Dedifferentiated amniotic fluid mesenchymal stem cell (primary cell): ENCODE data around the gene CRELD1.

Experiments used
- DNase-seq: peaks from one replicate; pipeline ENCODE4 v3.0.0-alpha.2; 2016; ENCODE audit errors: extremely low spot score

CRELD1 gene

DNA sequence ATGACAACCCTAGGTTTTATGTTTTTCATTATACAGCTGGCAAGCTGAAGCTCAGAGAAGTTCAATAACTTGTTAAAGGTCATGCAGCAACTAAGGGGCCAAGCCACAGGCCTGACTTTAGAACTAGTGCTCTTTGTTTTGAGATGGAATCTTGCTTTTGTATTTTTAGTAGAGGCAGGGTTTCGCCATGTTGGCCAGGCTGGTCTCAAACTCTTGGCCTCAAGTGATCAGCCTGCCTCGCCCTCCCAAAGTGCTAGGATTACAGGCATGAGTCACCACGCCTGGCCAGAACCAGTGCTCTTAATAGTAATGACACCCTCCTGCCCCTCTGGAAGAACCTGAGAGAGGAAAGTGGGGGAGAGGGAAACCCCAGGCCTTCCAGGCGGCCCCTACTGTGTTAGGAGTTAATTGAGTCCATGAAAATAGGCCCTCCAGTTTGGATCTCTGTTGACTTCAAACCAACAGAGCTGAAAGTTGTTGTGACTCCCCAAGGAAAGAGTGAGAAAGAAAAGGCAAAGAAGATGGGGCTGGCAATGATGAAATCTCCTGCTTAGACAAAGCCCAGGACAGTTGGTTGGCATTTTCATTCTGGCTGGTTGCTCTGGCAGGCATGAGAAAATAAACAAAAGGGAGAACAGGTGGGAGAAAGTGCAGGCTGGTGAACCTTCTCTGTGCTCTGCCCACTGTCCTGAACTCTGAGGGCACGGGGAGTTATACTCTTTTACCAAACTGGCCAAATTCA is 22.1 kb downstream of the CRELD1 start:
- no peak for DNase-seq

GRCh38 chr3:9957214-9957613 is 23.6 kb downstream of the CRELD1 start:
- no peak for DNase-seq

DNA sequence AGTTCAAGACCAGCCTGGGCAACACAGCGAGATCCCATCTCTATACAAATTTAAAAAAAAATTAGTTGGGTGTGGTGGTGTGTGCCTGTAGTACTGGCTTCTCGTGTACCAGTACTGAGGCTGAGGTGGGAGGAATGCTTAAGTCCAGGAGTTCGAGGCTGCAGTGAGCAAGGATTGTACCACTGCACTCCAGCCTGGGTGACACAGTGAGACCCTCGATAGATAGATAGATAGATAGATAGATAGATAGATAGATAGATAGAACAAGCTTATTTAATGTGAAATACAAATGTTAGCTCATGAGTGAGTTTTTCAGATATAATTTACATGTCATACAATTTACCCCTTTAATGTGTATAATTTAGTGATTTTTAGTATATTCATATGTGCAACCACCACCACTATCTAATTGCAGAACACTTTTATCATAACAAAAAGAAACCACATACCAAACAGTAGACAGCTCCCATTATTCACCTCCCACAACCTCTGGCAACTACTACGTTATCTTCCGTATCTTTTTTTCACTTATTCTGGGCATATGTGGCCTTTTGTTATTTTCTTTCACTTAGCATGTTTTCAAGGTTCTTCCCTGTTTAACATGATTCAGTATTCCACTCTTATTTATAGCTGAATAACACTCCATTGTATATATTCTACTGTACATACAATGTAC is 31.7 kb downstream of the CRELD1 start:
- no peak for DNase-seq

GRCh38 chr3:9966841-9967240 is 33.2 kb downstream of the CRELD1 start:
- no peak for DNase-seq

GRCh38 chr3:9969632-9970019 is 36.0 kb downstream of the CRELD1 start:
- DNase-seq = no peak

- peak; percentile 43 for DNase-seq
Measured at GRCh38 chr3:9970020-9970652, 36.5 kb downstream of the CRELD1 start.

DNA sequence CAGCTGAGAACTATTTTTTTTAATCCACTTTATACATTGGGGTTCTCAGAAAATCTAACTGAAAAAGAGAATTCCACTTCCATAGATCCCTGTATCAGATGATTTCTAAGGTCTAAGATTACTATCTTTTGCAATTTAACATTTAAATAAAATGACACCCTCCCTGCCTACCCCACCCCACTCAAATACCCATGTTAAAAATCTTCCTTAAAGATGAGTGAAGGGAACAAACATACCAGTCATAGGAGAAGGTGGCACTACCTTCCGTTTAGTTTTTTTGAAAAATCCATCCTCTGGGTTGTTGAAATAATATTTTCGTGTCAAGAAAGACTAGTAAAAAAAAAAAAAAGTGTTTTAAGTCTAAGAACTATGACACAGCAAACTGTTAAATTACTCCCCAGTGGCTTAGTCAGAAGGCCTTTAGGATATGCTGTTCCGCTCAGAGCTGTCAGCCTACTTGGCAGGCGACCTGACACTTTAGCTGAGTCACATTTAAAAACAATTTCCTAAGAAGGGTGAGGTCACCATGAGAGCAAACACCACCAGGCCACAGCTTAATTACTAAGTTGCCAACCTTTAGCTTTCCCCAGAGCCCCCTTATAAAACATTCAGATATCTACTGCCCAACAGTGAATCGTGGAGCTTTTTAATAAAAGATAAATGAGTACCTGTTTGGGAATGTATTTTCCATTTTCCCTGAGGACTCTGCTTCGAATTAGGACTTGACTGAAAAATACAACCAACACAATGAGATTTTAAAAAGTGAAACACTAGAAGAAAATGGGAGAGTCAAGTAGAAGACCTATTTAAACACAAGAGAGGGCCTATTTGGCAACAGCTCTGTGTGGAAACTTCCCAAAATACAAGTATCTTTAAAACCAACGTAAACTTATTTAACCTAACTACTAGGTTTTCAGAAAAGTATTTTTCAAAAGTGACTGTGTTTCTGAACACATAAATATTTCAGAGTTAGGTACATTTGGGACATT is 43.4 kb downstream of the CRELD1 start:
- DNase-seq = peak; percentile 95

GRCh38 chr3:9978710-9979305 is 45.2 kb downstream of the CRELD1 start:
- DNase-seq = no peak

DNA sequence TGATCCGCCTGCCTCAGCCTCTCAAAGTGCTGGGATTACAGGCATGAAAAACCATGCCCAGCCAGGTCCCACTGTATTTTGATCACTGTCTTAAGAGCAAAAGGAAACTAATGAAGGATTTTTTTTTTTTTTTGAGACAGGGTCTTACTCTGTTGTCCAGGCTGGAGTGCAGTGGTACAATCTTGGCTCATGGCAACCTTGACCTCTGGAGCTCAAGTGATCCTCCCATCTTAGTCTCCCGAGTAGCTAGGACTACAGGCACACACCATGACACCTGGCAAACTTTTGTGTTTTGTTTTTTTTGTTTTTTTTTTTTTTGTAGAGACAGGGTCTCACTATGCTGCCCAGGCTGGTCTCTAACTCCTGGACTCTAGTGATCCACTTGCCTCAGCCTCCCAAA is 46.6 kb downstream of the CRELD1 start:
- DNase-seq = no peak

- DNase-seq = no peak
Measured at GRCh38 chr3:9986230-9986725, 52.6 kb downstream of the CRELD1 start.

- peak; percentile 31 for DNase-seq
Measured at GRCh38 chr3:9994086-9994844, 60.6 kb downstream of the CRELD1 start.
